PC-9 (cell line): Measurements from ENCODE around the gene MED26.

Source experiments
- EZH2 ChIP-seq: fragments of 200-600 bp; sonication (generic); IDR thresholded peaks from 2 replicates; pipeline ENCODE4 v1.8.0; 2017; ENCODE audit warnings: antibody characterized with exemption, low read depth
- TF ChIP-seq, protein P1 (sequence below): fragments of 200-600 bp; sonication (generic); conservative IDR thresholded peaks from 2 replicates; pipeline ENCODE4 v1.6.1; 2017; ENCODE audit warnings: mixed run types, antibody characterized with exemption, mild to moderate bottlenecking, moderate library complexity

GRCh38 chr19:16619457-16619856 lies 8.5 kb downstream of the MED26 start:
- TF ChIP-seq, protein P1, sequence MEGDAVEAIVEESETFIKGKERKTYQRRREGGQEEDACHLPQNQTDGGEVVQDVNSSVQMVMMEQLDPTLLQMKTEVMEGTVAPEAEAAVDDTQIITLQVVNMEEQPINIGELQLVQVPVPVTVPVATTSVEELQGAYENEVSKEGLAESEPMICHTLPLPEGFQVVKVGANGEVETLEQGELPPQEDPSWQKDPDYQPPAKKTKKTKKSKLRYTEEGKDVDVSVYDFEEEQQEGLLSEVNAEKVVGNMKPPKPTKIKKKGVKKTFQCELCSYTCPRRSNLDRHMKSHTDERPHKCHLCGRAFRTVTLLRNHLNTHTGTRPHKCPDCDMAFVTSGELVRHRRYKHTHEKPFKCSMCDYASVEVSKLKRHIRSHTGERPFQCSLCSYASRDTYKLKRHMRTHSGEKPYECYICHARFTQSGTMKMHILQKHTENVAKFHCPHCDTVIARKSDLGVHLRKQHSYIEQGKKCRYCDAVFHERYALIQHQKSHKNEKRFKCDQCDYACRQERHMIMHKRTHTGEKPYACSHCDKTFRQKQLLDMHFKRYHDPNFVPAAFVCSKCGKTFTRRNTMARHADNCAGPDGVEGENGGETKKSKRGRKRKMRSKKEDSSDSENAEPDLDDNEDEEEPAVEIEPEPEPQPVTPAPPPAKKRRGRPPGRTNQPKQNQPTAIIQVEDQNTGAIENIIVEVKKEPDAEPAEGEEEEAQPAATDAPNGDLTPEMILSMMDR, result no peak
- TF ChIP-seq EZH2, result no peak
